Prostate gland (tissue), 2 donors: ENCODE measurements around the gene KLHL12. TPM values are rescaled to one million over a fixed set of nuclear protein-coding genes. Genes with fewer than 3 reads are reported as not detected.

Source experiments
- DNase-seq: peaks from one replicate; pipeline ENCODE4 v3.0.0-alpha.2; 2019; ENCODE audit warnings: low spot score
- H3K27ac ChIP-seq, 2 donors: fragments of 200-600 bp; sonication (generic); 2 replicates each; pipeline ENCODE4 v1.5.1; 2017 to 2019
- H3K27me3 ChIP-seq: fragments of 200-600 bp; sonication (generic); replicated peaks from 2 replicates; pipeline ENCODE4 v1.5.1; 2019; ENCODE audit not compliant: insufficient read depth
- H3K36me3 ChIP-seq, 2 donors: fragments of 200-600 bp; sonication (generic); 1 replicate in 1 of 2; 2 replicates in 1 of 2; pipeline versions ENCODE4 v1.5.1 to v1.8.1; 2017 to 2019
- H3K4me1 ChIP-seq: fragments of 200-600 bp; sonication (generic); replicated peaks from 2 replicates; pipeline ENCODE4 v1.5.1; 2019
- H3K4me3 ChIP-seq, 2 donors: fragments of 200-600 bp; sonication (generic); 2 replicates each; pipeline ENCODE4 v1.5.1; 2017 to 2019
- H3K9me3 ChIP-seq: fragments of 200-600 bp; sonication (generic); 2 replicates; pipeline ENCODE4 v1.5.1; 2017
- CTCF ChIP-seq, 4 experiments: fragments of 200-600 bp in 2 of 4; fragments of 450-650 bp in 2 of 4; sonication (generic) in 2 of 4; IDR thresholded peaks; 1 replicate in 3 of 4; 2 replicates in 1 of 4; pipeline ENCODE4 v1.5.1; 2016 to 2019; ENCODE audit warnings: antibody characterized with exemption in 4 of 4, mild to moderate bottlenecking in 2 of 4, moderate library complexity in 2 of 4
- POLR2A ChIP-seq: fragments of 450-650 bp; IDR thresholded peaks from one replicate; pipeline ENCODE4 v1.6.1; 2016; ENCODE audit warnings: antibody characterized with exemption, mild to moderate bottlenecking
- POLR2AphosphoS5 ChIP-seq: sonication (generic); formaldehyde crosslinking; IDR thresholded peaks from one replicate; pipeline ENCODE4 v1.6.1; 2017; ENCODE audit warnings: antibody characterized with exemption
- WGBS: methylation state at CpG from one replicate; pipeline ENCODE4 v1.1.5; 2018; 5-methylcytosine and 5-hydroxymethylcytosine counted together
- intact Hi-C: fragments of 100-400 bp; cut with DNase I; formaldehyde crosslinking; loops from one replicate; pipeline ENCODE4 v1.14.2; 2022
- total RNA-seq, 2 donors: library from RNA; depleted of rRNA; stranded (reverse); fragments of >200 nt; gene quantifications; one replicate each; pipeline ENCODE4 v1.1.0, GENCODE V29; 2016

KLHL12 gene
- total RNA-seq, 2 donors from 2014 or later: 33.9 to 56.6 TPM

- intact Hi-C loops: loop anchor here (5.0 kb wide), 1 partner anchor 51 kb away; the partner anchor contains the start of gene PCAT6
- H3K27ac ChIP-seq: no peak overlapping the region
- peaks cover 4% of the 10 kb centered on the region for H3K4me1 ChIP-seq
- no peak for TF ChIP-seq POLR2AphosphoS5
- no peak for TF ChIP-seq CTCF (IDR thresholded peaks at IDR 0.05)
- no peak for TF ChIP-seq POLR2A
- H3K9me3 ChIP-seq: no peaks in the 10 kb centered on the region
- WGBS: 73% methylated on average over 5 of the region's 5 CpGs
- no peak for DNase-seq
- no peaks in the 10 kb centered on the region for H3K36me3 ChIP-seq
- no peak overlapping the region for H3K4me3 ChIP-seq
- H3K27me3 ChIP-seq: no peaks in the 10 kb centered on the region
Measured at GRCh38 chr1:202862679-202863560, 64.1 kb downstream of the KLHL12 start.

GRCh38 chr1:202861420-202862132 is 65.5 kb downstream of the KLHL12 start:
- peak; percentile 95 for DNase-seq
- TF ChIP-seq CTCF (IDR thresholded peaks at IDR 0.05): no peak
- TF ChIP-seq POLR2A: peak; percentile 73
- peak; percentile 93 for TF ChIP-seq POLR2AphosphoS5
- H3K4me3 ChIP-seq: peak overlapping the region; percentile 53 to 73
- no peaks in the 10 kb centered on the region for H3K36me3 ChIP-seq
- intact Hi-C loops: loop anchor here (5.0 kb wide), 1 partner anchor 49 kb away; the partner anchor contains the start of gene PCAT6
- H3K9me3 ChIP-seq: no peaks in the 10 kb centered on the region
- peak overlapping the region; percentile 63 to 74 for H3K27ac ChIP-seq
- no peaks in the 10 kb centered on the region for H3K27me3 ChIP-seq
- peaks cover 4% of the 10 kb centered on the region for H3K4me1 ChIP-seq
- WGBS: under 1% methylated on average over 42 of the region's 44 CpGs

DNA sequence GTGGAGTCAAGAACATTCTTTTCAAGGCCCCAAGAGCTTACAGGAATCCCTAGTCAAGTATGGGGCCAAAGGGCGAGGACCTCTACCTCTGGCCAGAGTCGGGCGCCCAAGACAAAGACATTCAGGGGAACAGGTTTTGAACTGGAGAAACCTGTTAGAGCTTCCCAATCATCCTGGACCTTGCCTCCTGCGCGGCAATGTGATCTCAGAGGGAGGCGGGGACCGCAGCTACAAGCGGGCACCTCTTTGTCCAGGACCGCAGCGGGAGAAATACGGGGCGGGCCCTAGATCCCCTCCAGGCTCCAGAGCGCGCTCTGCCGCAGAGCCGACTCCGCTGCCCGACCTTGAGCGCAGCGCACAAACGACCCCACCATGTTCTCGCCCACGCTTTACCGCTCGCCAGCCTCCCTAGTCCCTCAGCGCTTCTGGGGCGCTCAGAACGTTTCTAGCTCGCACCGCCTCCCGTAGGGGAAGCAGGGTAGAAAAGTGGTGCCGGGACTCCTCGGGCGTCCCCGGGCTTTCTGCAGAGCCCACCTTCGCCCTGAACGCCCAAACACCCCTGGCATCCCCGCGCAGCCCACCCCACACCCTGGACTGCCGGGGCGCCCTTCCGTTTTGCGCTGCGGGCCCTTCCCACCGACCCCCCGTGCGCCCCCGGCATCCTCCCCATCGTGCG is 66.2 kb downstream of the KLHL12 start:
- DNase-seq: peak; percentile 90
- H3K36me3 ChIP-seq: no peaks in the 10 kb centered on the region
- peak overlapping the region; percentile 53 to 73 for H3K4me3 ChIP-seq
- H3K27me3 ChIP-seq: no peaks in the 10 kb centered on the region
- intact Hi-C loops: loop anchor here (5.0 kb wide), 1 partner anchor 49 kb away; the partner anchor contains the start of gene PCAT6
- WGBS: 2% methylated on average over 47 of the region's 50 CpGs
- H3K9me3 ChIP-seq: no peaks in the 10 kb centered on the region
- H3K27ac ChIP-seq: peak overlapping the region; percentile 63 to 74
- H3K4me1 ChIP-seq: peaks cover 4% of the 10 kb centered on the region
- TF ChIP-seq CTCF (IDR thresholded peaks at IDR 0.05) (no peak), POLR2AphosphoS5 (peak; percentile 85), POLR2A (peak; percentile 39)

DNA sequence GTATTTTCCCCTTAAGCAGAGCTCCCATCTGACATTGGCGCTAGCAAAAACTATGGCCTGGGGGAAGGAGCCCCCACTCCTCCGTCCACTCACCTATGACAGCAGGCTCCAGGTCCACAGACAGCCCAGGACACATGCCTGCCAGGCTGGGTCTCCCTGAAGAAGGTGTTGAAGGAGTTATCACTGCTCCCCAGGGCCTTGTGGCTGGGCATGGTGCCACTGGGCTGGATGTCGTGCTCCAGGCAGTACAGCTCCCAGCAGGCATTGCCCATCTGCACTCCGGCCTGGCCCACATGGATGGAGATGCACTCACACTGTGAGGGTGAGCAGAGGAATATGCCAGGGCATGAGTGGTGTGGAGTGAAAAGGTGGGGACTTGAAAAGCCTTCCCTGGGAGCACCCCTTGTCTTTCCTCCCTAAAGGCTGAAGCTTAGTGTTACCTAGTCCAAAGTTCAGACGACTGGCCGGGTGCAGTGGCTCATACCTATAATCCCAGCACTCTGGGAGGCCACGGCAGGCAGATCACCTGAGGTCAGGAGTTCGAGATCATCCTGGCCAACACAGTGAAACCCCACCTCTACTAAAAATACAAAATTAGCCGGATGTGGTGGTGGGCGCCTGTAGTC is 68.1 kb downstream of the KLHL12 start:
- DNase-seq: no peak
- peaks cover 4% of the 10 kb centered on the region for H3K4me1 ChIP-seq
- TF ChIP-seq CTCF (IDR thresholded peaks at IDR 0.05): no peak
- no peak for TF ChIP-seq POLR2AphosphoS5
- TF ChIP-seq POLR2A: no peak
- H3K27me3 ChIP-seq: no peaks in the 10 kb centered on the region
- no peak overlapping the region for H3K4me3 ChIP-seq
- H3K9me3 ChIP-seq: no peaks in the 10 kb centered on the region
- no peaks in the 10 kb centered on the region for H3K36me3 ChIP-seq
- peak overlapping the region in 1 of 2 donors; percentile 8 for H3K27ac ChIP-seq
- 84% methylated on average over 10 of the region's 10 CpGs for WGBS
- intact Hi-C loops: no loop called here
